ENCODE data around the gene FXR2.
A peak's percentile ranks its signal among the peaks of the same experiment; 100 is the strongest.

Gene FXR2

GRCh38 chr17:7589204-7589868 is 25.4 kb downstream of the FXR2 start:
- Mint-ChIP-seq H3K4me1 (peaks cover 22% of the 10 kb centered on the region), H3K9me3 (no peaks in the 10 kb centered on the region), H3K4me3 (no peak overlapping the region), H3K27me3 (no peaks in the 10 kb centered on the region), H3K36me3 (peaks cover 47% of the 10 kb centered on the region), H3K27ac (no peak overlapping the region)
- DNase-seq, result peak; percentile 80
- CTCF ChIA-PET, result interaction anchor here (0.9 to 2.6 kb wide), 17 partner anchors 9 to 544 kb away, joined by 3 to 22 read pairs (median 4); partner anchors contain the start of genes FXR2 and TMEM95

GRCh38 chr17:7588553-7589203 is 26.0 kb downstream of the FXR2 start:
- H3K27me3 Mint-ChIP-seq, result no peaks in the 10 kb centered on the region
- no peaks in the 10 kb centered on the region for H3K9me3 Mint-ChIP-seq
- peaks cover 42% of the 10 kb centered on the region for H3K36me3 Mint-ChIP-seq
- no peak overlapping the region for H3K4me3 Mint-ChIP-seq
- no peak for DNase-seq
- no peak overlapping the region for H3K27ac Mint-ChIP-seq
- CTCF ChIA-PET, result interaction anchor here (0.9 to 2.6 kb wide), 13 partner anchors 8 to 233 kb away, joined by 3 to 22 read pairs (median 4); partner anchors contain the start of gene TMEM95
- H3K4me1 Mint-ChIP-seq, result peaks cover 23% of the 10 kb centered on the region

GRCh38 chr17:7587420-7588151 is 27.1 kb downstream of the FXR2 start:
- H3K9me3 Mint-ChIP-seq, result no peaks in the 10 kb centered on the region
- CTCF ChIA-PET, result interaction anchor here (0.9 to 2.4 kb wide), 2 partner anchors 13 to 27 kb away, joined by 4 to 10 read pairs; partner anchors contain the start of gene SENP3
- peaks cover 39% of the 10 kb centered on the region for H3K36me3 Mint-ChIP-seq
- H3K4me3 Mint-ChIP-seq, result no peak overlapping the region
- peak overlapping the region; percentile 67 for H3K27ac Mint-ChIP-seq
- peaks cover 31% of the 10 kb centered on the region for H3K4me1 Mint-ChIP-seq
- no peak for DNase-seq
- no peaks in the 10 kb centered on the region for H3K27me3 Mint-ChIP-seq

- peaks cover 38% of the 10 kb centered on the region for H3K4me1 Mint-ChIP-seq
- no peak overlapping the region for H3K4me3 Mint-ChIP-seq
- peak overlapping the region; percentile 67 for H3K27ac Mint-ChIP-seq
- CTCF ChIA-PET, result interaction anchor here (0.9 to 2.4 kb wide), 4 partner anchors 9 to 101 kb away, joined by 4 to 13 read pairs (median 9); partner anchors contain the start of genes SENP3, TP53 and WRAP53
- peaks cover 38% of the 10 kb centered on the region for H3K36me3 Mint-ChIP-seq
- no peaks in the 10 kb centered on the region for H3K9me3 Mint-ChIP-seq
- DNase-seq, result no peak
- H3K27me3 Mint-ChIP-seq, result no peaks in the 10 kb centered on the region
These were observed 27.9 kb downstream of the FXR2 start for GRCh38 chr17:7586673-7587419.

DNA sequence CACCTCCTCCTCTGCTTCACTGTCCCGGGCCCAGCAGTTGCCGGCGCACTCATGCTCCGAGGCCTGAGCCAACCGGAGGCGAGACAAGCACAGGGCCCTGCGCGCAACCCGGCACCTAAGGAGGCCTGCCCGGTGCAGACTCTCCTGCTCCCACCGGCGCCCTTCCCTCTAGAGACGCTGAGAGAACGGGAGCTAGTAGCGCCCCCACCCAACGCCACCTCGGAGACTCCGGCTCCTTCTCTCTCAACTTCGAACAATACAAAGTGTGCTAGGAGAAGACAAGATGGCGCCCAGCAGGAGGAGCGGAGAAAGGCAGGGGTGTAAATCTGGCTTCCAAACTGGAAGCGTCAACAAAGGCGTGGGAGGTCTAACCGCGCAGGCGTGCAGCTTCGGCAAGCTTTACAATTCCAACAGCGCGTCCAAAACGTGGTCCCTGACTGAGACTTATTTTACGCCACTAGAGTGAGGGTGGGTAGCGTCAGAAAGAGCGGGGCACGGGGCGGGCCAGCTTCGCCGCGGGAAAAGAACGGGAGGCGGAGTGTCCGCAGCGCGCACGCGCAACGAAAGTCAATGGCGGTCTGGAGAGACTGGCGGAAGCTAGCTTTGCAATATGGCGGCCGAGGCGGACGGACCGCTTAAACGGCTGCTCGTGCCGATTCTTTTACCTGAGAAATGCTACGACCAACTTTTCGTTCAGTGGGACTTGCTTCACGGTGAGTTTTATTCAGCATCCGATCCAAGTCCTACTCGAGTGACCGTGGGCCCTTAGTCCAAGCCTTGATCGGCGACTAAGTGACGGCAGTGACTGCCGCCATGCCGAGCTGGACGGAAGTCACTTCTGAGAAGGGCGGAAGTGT is 31.2 kb downstream of the FXR2 start, which contains the start of gene MPDU1:
MPDU1 (plus strand) TSS at position 600 of the 857 bp plus-strand sequence; CDS start at position 611, 11 bp downstream.
- Mint-ChIP-seq H3K27ac (peak within 1 kb of the TSS; percentile 99), H3K27me3 (no peaks in the 10 kb centered on the region), H3K9me3 (no peaks in the 10 kb centered on the region), H3K4me1 (peaks cover 71% of the 10 kb centered on the region), H3K36me3 (peaks cover 46% of the 10 kb centered on the region), H3K4me3 (peak within 1 kb of the TSS; percentile 94)
- CTCF ChIA-PET, result interaction anchor here (0.8 to 1.8 kb wide), 6 partner anchors 11 to 147 kb away, joined by 3 to 10 read pairs (median 4); partner anchors contain the start of genes FXR2, SENP3 and WRAP53
- DNase-seq, result peak; percentile 96

DNA sequence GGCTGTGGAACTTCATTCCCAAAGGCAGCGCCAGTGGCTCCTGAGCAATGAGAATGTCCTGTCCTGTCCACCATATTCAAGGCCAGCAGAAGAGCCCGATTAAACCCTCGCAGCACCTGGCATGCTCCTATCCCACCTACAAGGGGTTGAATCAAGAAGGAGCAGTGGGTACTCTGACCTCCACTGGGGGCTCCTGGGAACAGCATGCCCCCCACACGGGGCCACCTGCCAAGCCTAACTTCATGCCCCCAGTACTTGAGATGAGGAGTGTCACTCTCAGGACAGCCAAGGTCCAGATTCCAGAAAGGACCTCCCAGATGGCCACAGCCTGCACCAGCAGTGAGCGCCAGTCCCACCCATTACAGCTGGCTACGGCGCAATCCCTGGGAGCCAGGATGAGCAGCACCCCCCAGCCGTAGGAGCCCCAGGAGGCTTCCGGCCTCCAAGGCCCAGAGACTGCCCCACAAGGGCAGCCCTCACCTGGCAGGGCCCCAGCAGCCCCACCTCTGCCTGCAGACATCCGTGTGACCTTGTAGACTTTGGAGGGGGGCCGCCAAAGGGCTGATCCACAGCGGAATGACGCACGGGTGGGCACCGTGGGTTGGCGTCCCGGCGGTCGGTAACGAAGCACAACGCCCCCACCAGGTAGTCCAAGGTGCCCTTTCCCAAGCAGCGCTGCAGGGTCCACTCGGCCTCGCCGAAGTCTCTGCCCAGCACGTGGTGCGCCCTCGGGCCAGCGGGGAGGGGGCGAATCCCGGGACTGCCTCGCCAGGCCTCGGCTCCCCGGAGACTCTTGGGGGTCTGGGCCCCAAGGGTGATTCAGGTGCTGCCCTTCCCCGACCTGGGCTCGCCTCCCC is 32.1 kb downstream of the FXR2 start:
- Mint-ChIP-seq H3K27ac (peak overlapping the region; percentile 99), H3K36me3 (peaks cover 48% of the 10 kb centered on the region), H3K27me3 (no peaks in the 10 kb centered on the region), H3K4me3 (peak overlapping the region; percentile 94), H3K9me3 (no peaks in the 10 kb centered on the region), H3K4me1 (peaks cover 78% of the 10 kb centered on the region)
- CTCF ChIA-PET, result interaction anchor here (1.3 kb wide), 1 partner anchor 146 kb away, joined by 4 read pairs; no protein-coding TSS in a partner anchor
- no peak for DNase-seq

DNA sequence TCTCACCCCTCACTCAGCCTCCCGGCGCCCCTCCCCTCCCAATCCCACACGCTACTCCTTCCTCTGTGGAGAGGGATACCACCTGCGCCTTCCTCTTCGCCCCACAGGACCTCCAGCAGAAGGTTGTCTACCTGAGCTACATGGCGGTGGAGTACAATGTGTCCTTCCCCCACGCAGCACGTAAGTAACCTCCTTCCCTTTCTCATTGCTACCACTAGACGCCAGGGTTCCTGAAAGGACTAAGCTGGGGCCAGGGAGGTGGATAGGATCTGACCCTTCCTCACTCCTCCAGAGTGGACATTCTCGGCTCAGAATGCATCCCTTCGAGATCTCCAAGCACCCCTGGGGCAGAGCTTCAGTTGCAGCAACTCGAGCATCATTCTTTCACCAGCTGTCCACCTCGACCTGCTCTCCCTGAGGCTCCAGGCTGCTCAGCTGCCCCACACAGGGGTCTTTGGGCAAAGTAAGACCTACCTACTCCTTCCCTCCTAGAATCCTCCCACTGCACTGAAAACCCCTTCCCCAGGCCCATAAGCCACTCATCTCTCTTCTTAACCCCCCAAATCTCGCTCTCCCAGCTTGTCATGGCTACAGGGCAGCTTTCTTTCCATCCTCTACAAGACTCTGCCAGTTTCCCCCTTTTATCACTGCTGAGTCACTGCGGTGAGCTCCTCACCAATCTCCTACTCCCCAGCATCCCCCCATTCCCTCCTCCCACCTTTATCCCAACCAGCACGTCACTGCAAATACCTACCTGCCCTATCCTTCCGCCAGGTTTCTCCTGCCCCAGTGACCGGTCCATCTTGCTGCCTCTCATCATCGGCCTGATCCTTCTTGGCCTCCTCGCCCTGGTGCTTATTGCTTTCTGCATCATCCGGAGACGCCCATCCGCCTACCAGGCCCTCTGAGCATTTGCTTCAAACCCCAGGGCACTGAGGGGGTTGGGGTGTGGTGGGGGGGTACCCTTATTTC is 33.8 kb downstream of the FXR2 start:
- CTCF ChIA-PET, result interaction anchor here (1.0 to 1.1 kb wide), 2 partner anchors 9 to 92 kb away, joined by 3 to 6 read pairs; partner anchors contain the start of gene SOX15
- DNase-seq, result no peak
- H3K4me3 Mint-ChIP-seq, result peak overlapping the region; percentile 11
- H3K4me1 Mint-ChIP-seq, result peaks cover 90% of the 10 kb centered on the region
- no peaks in the 10 kb centered on the region for H3K27me3 Mint-ChIP-seq
- H3K9me3 Mint-ChIP-seq, result no peaks in the 10 kb centered on the region
- peak overlapping the region; percentile 87 for H3K27ac Mint-ChIP-seq
- peaks cover 63% of the 10 kb centered on the region for H3K36me3 Mint-ChIP-seq

- CTCF ChIA-PET, result interaction anchor here (1.0 to 1.3 kb wide), 3 partner anchors 10 to 93 kb away, joined by 3 to 6 read pairs (median 3); partner anchors contain the start of genes FXR2 and SOX15
- H3K27ac Mint-ChIP-seq, result peak overlapping the region; percentile 87
- no peaks in the 10 kb centered on the region for H3K9me3 Mint-ChIP-seq
- DNase-seq, result no peak
- H3K27me3 Mint-ChIP-seq, result no peaks in the 10 kb centered on the region
- peaks cover 69% of the 10 kb centered on the region for H3K36me3 Mint-ChIP-seq
- peaks cover 90% of the 10 kb centered on the region for H3K4me1 Mint-ChIP-seq
- peak overlapping the region; percentile 52 for H3K4me3 Mint-ChIP-seq
These were observed 34.7 kb downstream of the FXR2 start for GRCh38 chr17:7579834-7580603.

DNA sequence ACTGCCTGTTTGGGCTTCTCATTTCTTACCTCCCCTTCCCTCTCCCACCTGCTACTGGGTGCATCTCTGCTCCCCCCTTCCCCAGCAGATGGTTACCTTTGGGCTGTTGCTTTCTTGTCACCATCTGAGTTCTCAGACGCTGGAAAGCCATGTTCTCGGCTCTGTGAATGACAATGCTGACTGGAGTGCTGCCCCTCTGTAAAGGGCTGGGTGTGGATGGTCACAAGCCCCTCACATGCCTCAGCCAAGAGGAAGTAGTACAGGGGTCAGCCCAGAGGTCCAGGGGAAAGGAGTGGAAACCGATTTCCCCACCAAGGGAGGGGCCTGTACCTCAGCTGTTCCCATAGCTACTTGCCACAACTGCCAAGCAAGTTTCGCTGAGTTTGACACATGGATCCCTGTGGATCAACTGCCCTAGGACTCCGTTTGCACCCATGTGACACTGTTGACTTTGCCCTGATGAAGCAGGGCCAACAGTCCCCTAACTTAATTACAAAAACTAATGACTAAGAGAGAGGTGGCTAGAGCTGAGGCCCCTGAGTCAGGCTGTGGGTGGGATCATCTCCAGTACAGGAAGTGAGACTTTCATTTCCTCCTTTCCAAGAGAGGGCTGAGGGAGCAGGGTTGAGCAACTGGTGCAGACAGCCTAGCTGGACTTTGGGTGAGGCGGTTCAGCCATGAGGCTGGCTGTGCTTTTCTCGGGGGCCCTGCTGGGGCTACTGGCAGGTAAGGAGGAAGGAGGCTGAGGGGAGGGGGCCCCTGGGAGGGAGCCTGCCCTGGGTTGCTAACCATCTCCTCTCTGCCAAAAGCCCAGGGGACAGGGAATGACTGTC is 35.5 kb downstream of the FXR2 start, which contains the start of gene CD68:
CD68 (plus strand) TSS at position 638 of the 833 bp plus-strand sequence; CDS start at position 678, 40 bp downstream.
- Mint-ChIP-seq H3K4me3 (peak within 1 kb of the TSS; percentile 58), H3K36me3 (peaks cover 75% of the 10 kb centered on the region), H3K9me3 (no peaks in the 10 kb centered on the region), H3K27me3 (no peaks in the 10 kb centered on the region), H3K27ac (peak within 1 kb of the TSS; percentile 87), H3K4me1 (peaks cover 91% of the 10 kb centered on the region)
- peak; percentile 64 for DNase-seq
- CTCF ChIA-PET, result interaction anchor here (1.2 to 1.3 kb wide), 2 partner anchors 10 to 35 kb away, joined by 3 read pairs; partner anchors contain the start of genes FXR2 and SOX15
